ENCODE measurements around the gene ANTKMT.

The ANTKMT gene

GRCh38 chr16:767743-768235 is 46.8 kb downstream of the ANTKMT start:
- no peak for TF ChIP-seq CTCF (conservative IDR thresholded peaks at IDR 0.05)
- no peak overlapping the region for H3K27ac ChIP-seq

GRCh38 chr16:768428-768827 is 47.5 kb downstream of the ANTKMT start:
- H3K27ac ChIP-seq = no peak overlapping the region
- TF ChIP-seq CTCF (conservative IDR thresholded peaks at IDR 0.05) = no peak

GRCh38 chr16:769184-769784 is 48.3 kb downstream of the ANTKMT start:
- no peak for TF ChIP-seq CTCF (conservative IDR thresholded peaks at IDR 0.05)
- no peak overlapping the region for H3K27ac ChIP-seq

- no peak overlapping the region for H3K27ac ChIP-seq
- no peak for TF ChIP-seq CTCF (conservative IDR thresholded peaks at IDR 0.05)
Measured at GRCh38 chr16:769934-770333, 49.0 kb downstream of the ANTKMT start.

DNA sequence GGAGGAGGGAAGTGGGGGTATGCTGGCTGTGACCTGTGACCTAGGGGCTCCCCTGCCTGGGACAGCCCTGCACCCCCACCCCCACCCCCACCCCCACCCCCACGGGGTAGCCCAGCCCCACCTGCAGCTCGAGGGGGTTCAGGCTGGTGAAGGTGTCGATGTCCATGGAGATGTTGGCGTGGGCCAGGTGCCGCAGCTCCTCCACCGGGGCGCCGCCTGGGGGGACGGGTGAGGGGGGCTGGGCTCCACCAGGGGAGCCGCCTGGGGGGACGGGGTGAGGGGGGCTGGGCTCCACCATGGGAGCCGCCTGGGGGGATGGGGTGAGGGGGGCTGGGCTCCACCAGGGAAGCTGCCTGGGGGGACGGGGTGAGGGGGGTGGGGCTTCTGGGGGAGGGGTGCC is 49.5 kb downstream of the ANTKMT start:
- TF ChIP-seq CTCF (conservative IDR thresholded peaks at IDR 0.05) = no peak
- no peak overlapping the region for H3K27ac ChIP-seq
